ENCODE data around the gene GAS7.
"Not testable (repeated sequence)": the region's sequence is repeated elsewhere in the genome, so short reads cannot be mapped to it uniquely, and the experiment has no call there.

Gene GAS7

DNA sequence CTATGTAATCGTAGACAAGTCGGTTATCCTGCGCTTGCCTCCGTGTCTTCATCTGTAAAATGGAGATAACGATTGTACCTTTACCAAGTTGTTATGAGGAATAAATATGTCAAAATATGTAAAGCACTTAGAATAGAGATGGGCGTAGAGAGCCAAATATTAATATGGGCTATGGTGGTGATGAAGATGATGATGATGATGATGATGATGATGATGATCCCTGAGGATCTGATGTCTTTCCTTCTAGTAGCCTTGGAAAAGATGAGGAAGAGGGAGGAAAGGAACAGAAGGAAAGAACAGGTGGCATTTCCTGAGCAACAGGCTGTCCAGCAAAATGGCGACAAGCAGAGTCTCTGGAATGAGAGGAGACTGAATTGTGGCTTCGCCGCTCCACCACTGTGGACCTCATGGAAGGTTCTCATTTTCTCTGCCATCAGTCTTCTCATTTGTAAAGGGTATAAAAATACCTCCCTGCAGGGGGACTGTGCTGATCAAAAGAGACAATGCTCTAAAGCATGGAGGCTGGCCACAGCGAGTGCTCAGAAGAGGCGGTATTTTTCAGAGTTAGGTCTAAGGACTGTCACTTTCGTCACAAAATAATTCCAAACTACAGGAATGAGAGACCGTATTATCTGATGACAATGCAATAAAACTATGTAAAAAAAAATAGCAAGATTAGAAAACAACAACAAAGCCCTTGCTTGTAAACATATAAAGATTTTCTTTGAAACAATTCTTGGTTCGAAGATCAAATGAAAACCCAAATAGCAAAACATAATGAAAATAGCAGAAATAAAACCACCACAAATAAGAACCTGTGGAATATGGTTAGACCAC, 276.2 kb downstream of the GAS7 start:
- no peak overlapping the region for H3K9ac ChIP-seq (ENCODE audit: low read length)
- no peak overlapping the region for H3K27ac ChIP-seq (ENCODE audit: low read depth, low read length)
- no peaks in the 10 kb centered on the region for H3K9me3 ChIP-seq (ENCODE audit: control insufficient read depth, insufficient read depth, low read depth, low read length)
- no peak overlapping the region for H3K4me3 ChIP-seq (ENCODE audit: low read depth, low read length)
- H3K36me3 ChIP-seq (ENCODE audit: control insufficient read depth, insufficient read depth, low read length): no peaks in the 10 kb centered on the region
- no peaks in the 10 kb centered on the region for H3K27me3 ChIP-seq (ENCODE audit: control insufficient read depth, insufficient read depth, low read length)
- no peaks in the 10 kb centered on the region for H3K4me1 ChIP-seq (ENCODE audit: control insufficient read depth, insufficient read depth, low read length)

DNA sequence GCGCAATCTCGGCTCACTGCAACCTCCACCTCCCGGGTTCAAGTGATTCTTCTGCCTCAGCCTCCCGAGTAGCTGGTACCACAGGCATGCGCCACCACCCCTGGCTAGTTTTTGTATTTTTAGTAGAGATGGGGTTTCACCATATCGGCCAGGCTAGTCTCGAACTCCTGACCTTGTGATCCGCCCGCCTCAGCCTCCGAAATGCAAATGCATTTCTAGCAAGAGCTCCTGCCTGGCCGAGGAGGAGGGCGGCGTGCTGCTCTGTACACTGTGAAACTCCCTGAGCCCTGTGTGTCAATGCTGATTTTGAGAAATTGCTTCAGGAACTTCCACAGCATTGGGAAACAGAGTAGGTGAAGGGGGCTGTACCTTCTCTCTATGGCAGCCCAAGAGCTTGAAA, 277.2 kb downstream of the GAS7 start:
- H3K4me1 ChIP-seq (ENCODE audit: control insufficient read depth, insufficient read depth, low read length); H3K27ac ChIP-seq (ENCODE audit: low read depth, low read length); H3K36me3 ChIP-seq (ENCODE audit: control insufficient read depth, insufficient read depth, low read length); H3K4me3 ChIP-seq (ENCODE audit: low read depth, low read length); H3K27me3 ChIP-seq (ENCODE audit: control insufficient read depth, insufficient read depth, low read length); H3K9me3 ChIP-seq (ENCODE audit: control insufficient read depth, insufficient read depth, low read depth, low read length); H3K9ac ChIP-seq (ENCODE audit: low read length): not testable (repeated sequence)

DNA sequence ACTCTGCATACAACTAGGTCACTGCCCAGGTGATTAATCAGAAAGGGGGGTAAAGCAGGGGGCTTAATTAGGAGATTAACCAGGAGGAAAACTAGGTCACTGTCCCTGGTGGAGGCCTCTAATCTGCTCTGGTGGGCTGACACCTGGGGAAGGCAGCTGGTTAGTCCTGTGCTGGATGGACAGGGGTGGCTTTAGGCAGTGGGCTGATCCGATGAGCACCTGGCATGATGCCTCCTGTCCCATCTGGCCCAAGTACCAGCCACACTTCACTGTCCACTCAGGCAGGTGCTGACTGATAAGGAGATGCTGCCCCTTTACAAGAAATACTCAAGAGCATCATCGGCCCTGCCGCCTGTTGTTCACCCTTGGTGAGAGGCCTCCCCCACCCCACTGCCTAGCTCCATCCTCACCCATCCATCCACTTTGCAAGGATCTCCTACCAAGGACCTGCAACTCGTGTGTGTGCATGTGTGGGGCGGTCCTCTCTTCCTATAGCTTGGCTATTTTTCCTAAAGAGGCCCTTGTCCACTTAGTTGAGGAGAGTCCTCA, 279.5 kb downstream of the GAS7 start:
- Histone ChIP-seq H3K4me1 (ENCODE audit: control insufficient read depth, insufficient read depth, low read length) (no peaks in the 10 kb centered on the region), H3K27ac (ENCODE audit: low read depth, low read length) (no peak overlapping the region), H3K36me3 (ENCODE audit: control insufficient read depth, insufficient read depth, low read length) (no peaks in the 10 kb centered on the region), H3K9me3 (ENCODE audit: control insufficient read depth, insufficient read depth, low read depth, low read length) (no peaks in the 10 kb centered on the region), H3K27me3 (ENCODE audit: control insufficient read depth, insufficient read depth, low read length) (no peaks in the 10 kb centered on the region), H3K4me3 (ENCODE audit: low read depth, low read length) (no peak overlapping the region), H3K9ac (ENCODE audit: low read length) (no peak overlapping the region)

DNA sequence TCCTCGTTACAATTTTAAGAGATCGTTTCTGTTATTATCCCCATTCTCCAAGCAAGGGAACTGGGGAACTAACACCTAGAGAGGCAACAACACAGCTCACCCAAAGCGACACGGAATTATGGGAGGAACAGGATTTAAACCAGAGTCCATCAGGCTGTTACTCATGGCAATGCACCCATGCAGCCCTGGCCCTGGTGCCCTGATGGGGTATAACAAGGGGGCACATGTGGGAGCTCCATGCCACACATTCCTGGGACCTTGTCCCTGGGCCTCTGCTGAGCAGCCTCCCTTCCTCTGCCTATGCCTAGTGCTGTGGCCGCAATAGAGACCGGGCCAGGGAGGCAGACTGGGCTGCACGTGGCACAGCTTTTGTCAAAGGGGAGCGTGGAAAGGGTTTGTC, 280.1 kb downstream of the GAS7 start:
- Histone ChIP-seq H3K27me3 (ENCODE audit: control insufficient read depth, insufficient read depth, low read length) (no peaks in the 10 kb centered on the region), H3K9me3 (ENCODE audit: control insufficient read depth, insufficient read depth, low read depth, low read length) (no peaks in the 10 kb centered on the region), H3K27ac (ENCODE audit: low read depth, low read length) (no peak overlapping the region), H3K4me3 (ENCODE audit: low read depth, low read length) (no peak overlapping the region), H3K4me1 (ENCODE audit: control insufficient read depth, insufficient read depth, low read length) (no peaks in the 10 kb centered on the region), H3K9ac (ENCODE audit: low read length) (no peak overlapping the region), H3K36me3 (ENCODE audit: control insufficient read depth, insufficient read depth, low read length) (no peaks in the 10 kb centered on the region)

DNA sequence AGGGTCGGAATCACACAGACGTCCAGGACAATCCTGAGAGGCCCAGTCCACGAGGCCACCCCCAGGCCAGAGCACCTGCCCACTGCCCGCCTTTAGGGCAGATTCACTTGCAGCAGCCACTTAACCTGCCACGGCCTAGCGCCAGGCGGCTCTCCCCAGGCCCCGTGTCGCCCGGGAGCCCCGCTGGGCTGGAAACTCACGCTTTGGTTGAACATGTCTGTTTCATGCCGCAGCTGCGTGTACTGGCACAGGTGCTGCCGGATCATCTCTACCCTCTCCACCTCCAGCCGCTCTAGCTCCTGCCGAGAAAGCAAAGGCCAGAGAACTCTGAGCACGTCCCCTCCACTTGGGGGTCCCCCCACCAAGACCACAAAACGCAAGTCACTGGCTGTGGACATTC, 280.6 kb downstream of the GAS7 start:
- Histone ChIP-seq H3K27me3 (ENCODE audit: control insufficient read depth, insufficient read depth, low read length) (no peaks in the 10 kb centered on the region), H3K36me3 (ENCODE audit: control insufficient read depth, insufficient read depth, low read length) (no peaks in the 10 kb centered on the region)

GRCh38 chr17:9917131-9917530, 281.3 kb downstream of the GAS7 start:
- Histone ChIP-seq H3K27me3 (ENCODE audit: control insufficient read depth, insufficient read depth, low read length) (no peaks in the 10 kb centered on the region), H3K36me3 (ENCODE audit: control insufficient read depth, insufficient read depth, low read length) (no peaks in the 10 kb centered on the region), H3K9me3 (ENCODE audit: control insufficient read depth, insufficient read depth, low read depth, low read length) (no peaks in the 10 kb centered on the region), H3K4me1 (ENCODE audit: control insufficient read depth, insufficient read depth, low read length) (no peaks in the 10 kb centered on the region), H3K4me3 (ENCODE audit: low read depth, low read length) (no peak overlapping the region), H3K27ac (ENCODE audit: low read depth, low read length) (no peak overlapping the region), H3K9ac (ENCODE audit: low read length) (no peak overlapping the region)

More for the DNA sequence above, 280.6 kb downstream of the GAS7 start:
- Histone ChIP-seq H3K27ac (ENCODE audit: low read depth, low read length) (no peak overlapping the region), H3K9me3 (ENCODE audit: control insufficient read depth, insufficient read depth, low read depth, low read length) (no peaks in the 10 kb centered on the region), H3K4me1 (ENCODE audit: control insufficient read depth, insufficient read depth, low read length) (no peaks in the 10 kb centered on the region), H3K9ac (ENCODE audit: low read length) (no peak overlapping the region), H3K4me3 (ENCODE audit: low read depth, low read length) (no peak overlapping the region)

DNA sequence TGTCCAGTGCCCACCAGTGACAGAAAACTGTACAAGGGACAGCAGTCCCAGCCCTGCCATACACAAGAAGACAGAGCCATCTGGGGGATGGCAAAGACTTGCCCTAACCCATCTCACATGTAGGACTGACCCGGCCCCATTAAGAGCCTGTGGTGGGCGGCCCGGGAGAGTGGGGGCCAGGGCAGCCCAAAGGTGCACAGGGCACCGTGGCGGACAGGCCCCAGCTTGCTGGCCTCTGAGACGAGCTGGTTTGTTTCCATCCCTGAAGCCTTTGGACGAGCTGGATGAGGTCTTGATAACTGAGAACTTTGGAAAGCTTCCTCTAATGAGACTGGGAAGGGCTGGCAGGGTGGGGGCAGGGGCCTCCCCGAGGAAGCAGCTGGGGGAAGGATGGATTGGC, 282.3 kb downstream of the GAS7 start:
- no peaks in the 10 kb centered on the region for H3K27me3 ChIP-seq (ENCODE audit: control insufficient read depth, insufficient read depth, low read length)
- no peaks in the 10 kb centered on the region for H3K4me1 ChIP-seq (ENCODE audit: control insufficient read depth, insufficient read depth, low read length)
- no peak overlapping the region for H3K27ac ChIP-seq (ENCODE audit: low read depth, low read length)
- H3K9ac ChIP-seq (ENCODE audit: low read length): no peak overlapping the region
- H3K9me3 ChIP-seq (ENCODE audit: control insufficient read depth, insufficient read depth, low read depth, low read length): no peaks in the 10 kb centered on the region
- H3K36me3 ChIP-seq (ENCODE audit: control insufficient read depth, insufficient read depth, low read length): no peaks in the 10 kb centered on the region
- no peak overlapping the region for H3K4me3 ChIP-seq (ENCODE audit: low read depth, low read length)

- Histone ChIP-seq H3K4me3 (ENCODE audit: low read depth, low read length) (no peak overlapping the region), H3K36me3 (ENCODE audit: control insufficient read depth, insufficient read depth, low read length) (no peaks in the 10 kb centered on the region), H3K9ac (ENCODE audit: low read length) (no peak overlapping the region), H3K27me3 (ENCODE audit: control insufficient read depth, insufficient read depth, low read length) (no peaks in the 10 kb centered on the region), H3K4me1 (ENCODE audit: control insufficient read depth, insufficient read depth, low read length) (0 out of 2 replicates have a peak, but pooled peaks cover 3% of the 10 kb centered on the region), H3K27ac (ENCODE audit: low read depth, low read length) (no peak overlapping the region), H3K9me3 (ENCODE audit: control insufficient read depth, insufficient read depth, low read depth, low read length) (no peaks in the 10 kb centered on the region)
These were observed 284.9 kb downstream of the GAS7 start for GRCh38 chr17:9913476-9913875.

DNA sequence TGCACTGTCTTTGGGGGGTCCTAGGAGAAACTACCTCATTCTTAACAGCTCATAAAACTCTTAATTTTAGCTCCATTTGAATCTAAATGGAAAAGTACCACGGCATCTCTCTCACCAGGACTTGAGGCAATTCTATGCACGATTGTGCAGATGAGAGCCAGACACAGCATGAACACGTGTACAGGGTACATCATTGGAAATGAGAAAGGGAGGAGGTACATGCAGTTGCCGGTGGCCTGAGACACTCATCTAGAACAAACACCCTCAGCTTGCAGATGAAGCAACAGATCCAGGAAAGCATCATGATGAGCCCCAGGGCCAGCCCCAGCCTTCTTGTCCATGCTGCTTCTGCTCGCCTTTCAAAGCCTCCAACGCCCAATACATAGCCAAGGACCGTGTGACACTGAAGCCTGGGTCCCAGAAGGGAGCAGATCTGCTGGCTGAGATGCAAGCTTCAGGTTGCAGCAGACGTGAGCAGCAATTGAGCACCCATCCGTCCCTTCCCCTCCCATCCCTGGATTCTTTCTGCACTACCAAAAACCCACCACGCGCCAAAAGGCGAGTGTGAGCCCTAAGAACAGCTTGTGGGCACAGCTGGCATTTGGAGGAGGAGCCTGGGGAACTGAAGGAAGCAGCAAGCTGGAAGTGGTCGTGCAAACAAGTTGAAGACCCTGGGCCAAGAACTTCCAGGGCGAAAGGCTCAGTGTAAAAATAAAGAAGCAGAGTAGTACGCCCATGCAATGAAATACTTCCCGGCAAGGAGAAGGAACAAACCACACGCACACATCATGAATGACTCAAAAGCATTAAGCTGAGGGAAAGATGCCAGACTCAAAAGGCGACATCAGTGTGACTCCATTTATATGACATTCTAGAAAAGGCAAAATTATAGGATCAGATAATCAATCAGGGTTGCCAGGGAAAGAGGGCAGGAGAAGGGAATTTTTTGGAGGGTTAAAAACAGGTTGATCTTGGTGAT, 286.0 kb downstream of the GAS7 start:
- Histone ChIP-seq H3K36me3 (ENCODE audit: control insufficient read depth, insufficient read depth, low read length) (no peaks in the 10 kb centered on the region), H3K4me3 (ENCODE audit: low read depth, low read length) (no peak overlapping the region), H3K27ac (ENCODE audit: low read depth, low read length) (no peak overlapping the region), H3K9me3 (ENCODE audit: control insufficient read depth, insufficient read depth, low read depth, low read length) (no peaks in the 10 kb centered on the region), H3K4me1 (ENCODE audit: control insufficient read depth, insufficient read depth, low read length) (peaks cover 11% of the 10 kb centered on the region; the same call in 1 of the 2 replicates), H3K9ac (ENCODE audit: low read length) (no peak overlapping the region), H3K27me3 (ENCODE audit: control insufficient read depth, insufficient read depth, low read length) (no peaks in the 10 kb centered on the region)

DNA sequence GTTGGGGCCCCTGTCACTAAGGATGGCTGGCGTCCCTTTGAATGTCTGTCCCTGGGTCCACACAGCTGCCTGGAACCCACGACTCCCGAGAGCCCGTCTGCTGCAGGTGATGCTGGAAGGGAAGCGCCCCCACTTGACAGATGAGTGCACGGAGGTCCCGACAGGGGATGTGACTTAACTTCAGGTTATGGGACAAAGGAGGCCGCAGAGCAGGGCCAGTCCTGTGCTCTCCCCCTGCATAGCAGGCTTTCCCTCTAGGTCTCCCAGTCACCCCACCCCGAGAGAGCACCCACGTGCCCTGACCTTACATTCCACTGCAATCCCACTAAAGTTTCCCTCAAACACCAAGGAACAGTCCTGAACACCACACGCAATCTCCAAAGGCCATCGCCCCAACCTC, 287.3 kb downstream of the GAS7 start:
- Histone ChIP-seq H3K36me3 (ENCODE audit: control insufficient read depth, insufficient read depth, low read length) (no peaks in the 10 kb centered on the region), H3K9me3 (ENCODE audit: control insufficient read depth, insufficient read depth, low read depth, low read length) (no peaks in the 10 kb centered on the region), H3K4me3 (ENCODE audit: low read depth, low read length) (no peak overlapping the region), H3K27me3 (ENCODE audit: control insufficient read depth, insufficient read depth, low read length) (no peaks in the 10 kb centered on the region), H3K4me1 (ENCODE audit: control insufficient read depth, insufficient read depth, low read length) (peaks cover 11% of the 10 kb centered on the region; the same call in 1 of the 2 replicates), H3K27ac (ENCODE audit: low read depth, low read length) (no peak overlapping the region), H3K9ac (ENCODE audit: low read length) (no peak overlapping the region)

GRCh38 chr17:9908649-9909042, 289.8 kb downstream of the GAS7 start:
- Histone ChIP-seq H3K27ac (ENCODE audit: low read depth, low read length) (no peak overlapping the region), H3K4me1 (ENCODE audit: control insufficient read depth, insufficient read depth, low read length) (peaks cover 11% of the 10 kb centered on the region; the same call in 1 of the 2 replicates), H3K9me3 (ENCODE audit: control insufficient read depth, insufficient read depth, low read depth, low read length) (no peaks in the 10 kb centered on the region), H3K4me3 (ENCODE audit: low read depth, low read length) (no peak overlapping the region), H3K9ac (ENCODE audit: low read length) (no peak overlapping the region), H3K36me3 (ENCODE audit: control insufficient read depth, insufficient read depth, low read length) (no peaks in the 10 kb centered on the region), H3K27me3 (ENCODE audit: control insufficient read depth, insufficient read depth, low read length) (no peaks in the 10 kb centered on the region)

Measured in HUES6 (cell line).